HUDEP-2 (cell line): ENCODE measurements around the gene PRMT3.
"Not testable (repeated sequence)": the region's sequence is repeated elsewhere in the genome, so short reads cannot be mapped to it uniquely, and the experiment has no call there.

Experiments
- DNase-seq, 76 experiments: peaks; one replicate each; lab custom pipeline; 2025; ENCODE audit not compliant: unreplicated experiment in 76 of 76; lab: John Stamatoyannopoulos, UW

The PRMT3 gene

GRCh38 chr11:20387261-20388095 lies at the start of gene PRMT3:
Gene PRMT3 (plus strand): TSS chr11:20387716. CDS start chr11:20387747, 31 bp downstream.
- peak; percentile 14 to 98 (median 91) for DNase-seq

GRCh38 chr11:20342347-20343141 lies 45.0 kb upstream of the PRMT3 start:
- peak in 11 of 76 experiments; percentile 1 to 17 (median 8) for DNase-seq

- DNase-seq: no peak
Measured at GRCh38 chr11:20351136-20351535, 36.4 kb upstream of the PRMT3 start.

- no peak for DNase-seq
Measured at GRCh38 chr11:20351751-20352262, 35.7 kb upstream of the PRMT3 start.

- DNase-seq: peak in 12 of 76 experiments; percentile 5 to 34 (median 16)
Measured at GRCh38 chr11:20353829-20354434, 33.6 kb upstream of the PRMT3 start.

GRCh38 chr11:20355221-20356219 lies 32.0 kb upstream of the PRMT3 start:
- peak in 32 of 76 experiments; percentile 5 to 42 (median 19) for DNase-seq

GRCh38 chr11:20357150-20357549 lies 30.4 kb upstream of the PRMT3 start:
- DNase-seq: no peak

GRCh38 chr11:20360650-20361049 lies 26.9 kb upstream of the PRMT3 start:
- no peak for DNase-seq

GRCh38 chr11:20362481-20362880 lies 25.0 kb upstream of the PRMT3 start:
- no peak for DNase-seq

- no peak for DNase-seq
Measured at GRCh38 chr11:20363149-20363499, 24.4 kb upstream of the PRMT3 start.

GRCh38 chr11:20363500-20364340 lies 23.8 kb upstream of the PRMT3 start, which contains the start of gene HTATIP2:
Gene HTATIP2 (plus strand): TSS chr11:20363714. CDS start chr11:20364238, 524 bp downstream.
- peak in 61 of 76 experiments; percentile 5 to 72 (median 49) for DNase-seq

GRCh38 chr11:20364341-20364792 lies 23.1 kb upstream of the PRMT3 start:
- DNase-seq: no peak

GRCh38 chr11:20365465-20365864 lies 22.1 kb upstream of the PRMT3 start:
- not testable (repeated sequence) for DNase-seq

GRCh38 chr11:20367313-20367948 lies 20.1 kb upstream of the PRMT3 start:
- DNase-seq: peak in 8 of 76 experiments; percentile 12 to 32 (median 20)

- peak in 4 of 76 experiments; percentile 9 to 45 (median 24) for DNase-seq
Measured at GRCh38 chr11:20368438-20368837, 19.1 kb upstream of the PRMT3 start.

GRCh38 chr11:20369826-20370225 lies 17.7 kb upstream of the PRMT3 start:
- no peak for DNase-seq

GRCh38 chr11:20372081-20372626 lies 15.4 kb upstream of the PRMT3 start:
- no peak for DNase-seq

- no peak for DNase-seq
Measured at GRCh38 chr11:20373147-20373546, 14.4 kb upstream of the PRMT3 start.
